HG03039 (cell line): Measurements from ENCODE around the gene CLDN16.

Experiments
- ATAC-seq: cut with Tn5 transposase; IDR thresholded peaks from one replicate; pipeline ENCODE4 v1.9.1; 2021; ENCODE audit warnings: mild to moderate bottlenecking, moderate library complexity; ENCODE audit not compliant: unreplicated experiment

The CLDN16 gene

GRCh38 chr3:190387578-190388213 is at the start of gene CLDN16:
CLDN16 (plus strand) TSS chr3:190388163; CDS start chr3:190388330, 167 bp downstream.
- no peak for ATAC-seq

- ATAC-seq = no peak
These were observed 49.2 kb upstream of the CLDN16 start for GRCh38 chr3:190338717-190339116.

GRCh38 chr3:190339130-190339529 is 48.8 kb upstream of the CLDN16 start:
- no peak for ATAC-seq

GRCh38 chr3:190340071-190340470 is 47.9 kb upstream of the CLDN16 start:
- ATAC-seq = no peak

GRCh38 chr3:190345027-190345821 is 42.7 kb upstream of the CLDN16 start:
- ATAC-seq = no peak

GRCh38 chr3:190345878-190346277 is 42.1 kb upstream of the CLDN16 start:
- ATAC-seq = no peak

GRCh38 chr3:190346541-190346940 is 41.4 kb upstream of the CLDN16 start:
- no peak for ATAC-seq

GRCh38 chr3:190352861-190353457 is 35.0 kb upstream of the CLDN16 start:
- ATAC-seq = no peak

GRCh38 chr3:190356246-190356645 is 31.7 kb upstream of the CLDN16 start:
- no peak for ATAC-seq

GRCh38 chr3:190357468-190357867 is 30.5 kb upstream of the CLDN16 start:
- ATAC-seq = no peak

- no peak for ATAC-seq
These were observed 28.1 kb upstream of the CLDN16 start for GRCh38 chr3:190359813-190360212.

- ATAC-seq = no peak
These were observed 27.7 kb upstream of the CLDN16 start for GRCh38 chr3:190360228-190360627.

GRCh38 chr3:190361791-190362190 is 26.2 kb upstream of the CLDN16 start:
- no peak for ATAC-seq

GRCh38 chr3:190362258-190362657 is 25.7 kb upstream of the CLDN16 start:
- no peak for ATAC-seq

GRCh38 chr3:190366133-190366532 is 21.8 kb upstream of the CLDN16 start:
- no peak for ATAC-seq

- no peak for ATAC-seq
These were observed 19.1 kb upstream of the CLDN16 start for GRCh38 chr3:190368881-190369280.

GRCh38 chr3:190369668-190370295 is 18.2 kb upstream of the CLDN16 start:
- ATAC-seq = no peak

GRCh38 chr3:190370369-190370768 is 17.6 kb upstream of the CLDN16 start:
- ATAC-seq = no peak

- ATAC-seq = no peak
These were observed 16.8 kb upstream of the CLDN16 start for GRCh38 chr3:190371152-190371551.

GRCh38 chr3:190375246-190375645 is 12.7 kb upstream of the CLDN16 start:
- ATAC-seq = no peak

- ATAC-seq = no peak
These were observed 12.3 kb upstream of the CLDN16 start for GRCh38 chr3:190375671-190376070.
